DND-41 (cell line): ENCODE measurements around the gene EPHB3.

Experiments
- EZH2 ChIP-seq: IDR thresholded peaks from 3 replicates; pipeline ENCODE4 v1.6.1; 2012; ENCODE audit warnings: borderline replicate concordance, low read depth, mild to moderate bottlenecking, moderate library complexity, low read length, inconsistent platforms; ENCODE audit not compliant: severe bottlenecking
- TF ChIP-seq, protein P1 (sequence below): IDR thresholded peaks from 2 replicates; pipeline ENCODE4 v1.5.1; 2012; ENCODE audit warnings: borderline replicate concordance, low read length, moderate library complexity, mild to moderate bottlenecking; ENCODE audit not compliant: poor library complexity, severe bottlenecking; ENCODE audit errors: extremely low read depth

DNA sequence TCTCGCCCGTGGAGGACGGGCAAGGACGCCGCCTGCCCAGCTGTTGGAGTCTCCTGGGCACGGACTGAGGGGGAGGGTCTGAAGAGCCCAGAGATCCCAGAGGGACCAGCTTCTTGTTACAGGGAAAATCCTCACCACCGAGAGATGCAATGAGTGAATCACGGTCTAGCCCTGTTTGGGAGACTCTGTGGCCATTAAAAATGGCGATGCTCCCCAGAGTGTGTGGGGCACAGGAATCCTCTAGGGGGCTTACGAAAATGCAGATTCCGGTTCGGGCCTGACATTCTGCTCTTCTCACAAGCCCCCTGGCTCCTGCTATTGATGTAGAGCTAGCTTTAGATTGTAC is 35.5 kb upstream of the EPHB3 start:
- TF ChIP-seq, protein P1, sequence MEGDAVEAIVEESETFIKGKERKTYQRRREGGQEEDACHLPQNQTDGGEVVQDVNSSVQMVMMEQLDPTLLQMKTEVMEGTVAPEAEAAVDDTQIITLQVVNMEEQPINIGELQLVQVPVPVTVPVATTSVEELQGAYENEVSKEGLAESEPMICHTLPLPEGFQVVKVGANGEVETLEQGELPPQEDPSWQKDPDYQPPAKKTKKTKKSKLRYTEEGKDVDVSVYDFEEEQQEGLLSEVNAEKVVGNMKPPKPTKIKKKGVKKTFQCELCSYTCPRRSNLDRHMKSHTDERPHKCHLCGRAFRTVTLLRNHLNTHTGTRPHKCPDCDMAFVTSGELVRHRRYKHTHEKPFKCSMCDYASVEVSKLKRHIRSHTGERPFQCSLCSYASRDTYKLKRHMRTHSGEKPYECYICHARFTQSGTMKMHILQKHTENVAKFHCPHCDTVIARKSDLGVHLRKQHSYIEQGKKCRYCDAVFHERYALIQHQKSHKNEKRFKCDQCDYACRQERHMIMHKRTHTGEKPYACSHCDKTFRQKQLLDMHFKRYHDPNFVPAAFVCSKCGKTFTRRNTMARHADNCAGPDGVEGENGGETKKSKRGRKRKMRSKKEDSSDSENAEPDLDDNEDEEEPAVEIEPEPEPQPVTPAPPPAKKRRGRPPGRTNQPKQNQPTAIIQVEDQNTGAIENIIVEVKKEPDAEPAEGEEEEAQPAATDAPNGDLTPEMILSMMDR: no peak
- TF ChIP-seq EZH2: no peak
